Lung microvascular endothelial cell (primary cell): ENCODE results near the gene NSF. TPM values are rescaled to one million over a fixed set of nuclear protein-coding genes. Genes with fewer than 3 reads are reported as not detected.

ENCODE experiments used
- DNase-seq, 2 donors: peaks; one replicate each; pipeline versions ENCODE4 v3.0.0 to v3.0.0-alpha.2; 2010; ENCODE audit warnings: low read depth in 2 of 2
- total RNA-seq: library from RNA; depleted of rRNA; stranded (reverse); fragments of >200 nt; gene quantifications from 2 replicates; pipeline ENCODE4 v1.2.1, GENCODE V29; 2014

NSF gene
- total RNA-seq, 1 donor from 2014 or later, result 32.5 TPM

GRCh38 chr17:46717999-46718398 lies 127.5 kb downstream of the NSF start:
- DNase-seq, result no peak

- DNase-seq, result no peak
These were observed 129.4 kb downstream of the NSF start for GRCh38 chr17:46719891-46720290.

GRCh38 chr17:46720408-46720807 lies 129.9 kb downstream of the NSF start:
- DNase-seq, result no peak

- no peak for DNase-seq
These were observed 132.3 kb downstream of the NSF start for GRCh38 chr17:46722662-46723285.

GRCh38 chr17:46726206-46726605 lies 135.7 kb downstream of the NSF start:
- no peak for DNase-seq

- peak in 1 of 2 donors; percentile 20 for DNase-seq
These were observed 137.3 kb downstream of the NSF start for GRCh38 chr17:46727572-46728348.

GRCh38 chr17:46730026-46730425 lies 139.6 kb downstream of the NSF start:
- no peak for DNase-seq

GRCh38 chr17:46730679-46731078 lies 140.2 kb downstream of the NSF start:
- DNase-seq, result no peak

GRCh38 chr17:46732160-46732559 lies 141.7 kb downstream of the NSF start:
- no peak for DNase-seq

GRCh38 chr17:46732754-46733398 lies 142.4 kb downstream of the NSF start:
- DNase-seq, result no peak

GRCh38 chr17:46733837-46734475 lies 143.5 kb downstream of the NSF start:
- DNase-seq, result peak in 1 of 2 donors; percentile 39

- no peak for DNase-seq
These were observed 145.6 kb downstream of the NSF start for GRCh38 chr17:46736100-46736499.

- no peak for DNase-seq
These were observed 146.9 kb downstream of the NSF start for GRCh38 chr17:46737326-46737725.

- DNase-seq, result no peak
These were observed 148.1 kb downstream of the NSF start for GRCh38 chr17:46738544-46738943.

- no peak for DNase-seq
These were observed 149.5 kb downstream of the NSF start for GRCh38 chr17:46739982-46740381.

- DNase-seq, result no peak
These were observed 150.8 kb downstream of the NSF start for GRCh38 chr17:46741122-46741730.

GRCh38 chr17:46742565-46743270 lies 152.2 kb downstream of the NSF start:
- peak in 1 of 2 donors; percentile 88 for DNase-seq

GRCh38 chr17:46744441-46744840 lies 154.0 kb downstream of the NSF start:
- DNase-seq, result no peak

- DNase-seq, result peak in 1 of 2 donors; percentile 15
These were observed 154.9 kb downstream of the NSF start for GRCh38 chr17:46745376-46745775.

GRCh38 chr17:46751425-46751824 lies 161.0 kb downstream of the NSF start:
- no peak for DNase-seq

- DNase-seq, result no peak
These were observed 163.3 kb downstream of the NSF start for GRCh38 chr17:46753776-46754175.
